Stimulated activated CD8-positive, alpha-beta memory T cell treated with anti-CD3 and anti-CD28 coated beads, Interleukin-4, amount 100 ng/mL, for 48 hours (primary cell): ENCODE results near the gene SLC22A23.

Source experiments
- DNase-seq: peaks from one replicate; pipeline ENCODE4 v3.0.0-alpha.2; 2020

Gene SLC22A23

GRCh38 chr6:3368685-3369084, 88.2 kb downstream of the SLC22A23 start:
- no peak for DNase-seq

- DNase-seq, result no peak
These were observed 89.2 kb downstream of the SLC22A23 start for GRCh38 chr6:3367630-3368029.

GRCh38 chr6:3366596-3367413, 90.0 kb downstream of the SLC22A23 start:
- no peak for DNase-seq

GRCh38 chr6:3364391-3364790, 92.5 kb downstream of the SLC22A23 start:
- DNase-seq, result no peak

GRCh38 chr6:3363296-3364025, 93.4 kb downstream of the SLC22A23 start:
- DNase-seq, result no peak

GRCh38 chr6:3361312-3362037, 95.4 kb downstream of the SLC22A23 start:
- no peak for DNase-seq

GRCh38 chr6:3360727-3361045, 96.2 kb downstream of the SLC22A23 start:
- no peak for DNase-seq

- no peak for DNase-seq
These were observed 96.7 kb downstream of the SLC22A23 start for GRCh38 chr6:3359973-3360726.

- no peak for DNase-seq
These were observed 97.6 kb downstream of the SLC22A23 start for GRCh38 chr6:3359101-3359752.

GRCh38 chr6:3358413-3359100, 98.3 kb downstream of the SLC22A23 start:
- DNase-seq, result no peak

- DNase-seq, result no peak
These were observed 99.2 kb downstream of the SLC22A23 start for GRCh38 chr6:3357678-3358077.

GRCh38 chr6:3356824-3357420, 99.9 kb downstream of the SLC22A23 start:
- no peak for DNase-seq

GRCh38 chr6:3356056-3356823, 100.6 kb downstream of the SLC22A23 start:
- peak; percentile 59 for DNase-seq

GRCh38 chr6:3355358-3356055, 101.3 kb downstream of the SLC22A23 start:
- no peak for DNase-seq

GRCh38 chr6:3355011-3355357, 101.9 kb downstream of the SLC22A23 start:
- no peak for DNase-seq

GRCh38 chr6:3353939-3354338, 102.9 kb downstream of the SLC22A23 start:
- no peak for DNase-seq

GRCh38 chr6:3353213-3353903, 103.5 kb downstream of the SLC22A23 start:
- no peak for DNase-seq

- no peak for DNase-seq
These were observed 104.2 kb downstream of the SLC22A23 start for GRCh38 chr6:3352678-3353077.

- DNase-seq, result no peak
These were observed 104.9 kb downstream of the SLC22A23 start for GRCh38 chr6:3351829-3352524.
